ENCODE data around the gene CFAP57.

- TF ChIP-seq, protein P1, sequence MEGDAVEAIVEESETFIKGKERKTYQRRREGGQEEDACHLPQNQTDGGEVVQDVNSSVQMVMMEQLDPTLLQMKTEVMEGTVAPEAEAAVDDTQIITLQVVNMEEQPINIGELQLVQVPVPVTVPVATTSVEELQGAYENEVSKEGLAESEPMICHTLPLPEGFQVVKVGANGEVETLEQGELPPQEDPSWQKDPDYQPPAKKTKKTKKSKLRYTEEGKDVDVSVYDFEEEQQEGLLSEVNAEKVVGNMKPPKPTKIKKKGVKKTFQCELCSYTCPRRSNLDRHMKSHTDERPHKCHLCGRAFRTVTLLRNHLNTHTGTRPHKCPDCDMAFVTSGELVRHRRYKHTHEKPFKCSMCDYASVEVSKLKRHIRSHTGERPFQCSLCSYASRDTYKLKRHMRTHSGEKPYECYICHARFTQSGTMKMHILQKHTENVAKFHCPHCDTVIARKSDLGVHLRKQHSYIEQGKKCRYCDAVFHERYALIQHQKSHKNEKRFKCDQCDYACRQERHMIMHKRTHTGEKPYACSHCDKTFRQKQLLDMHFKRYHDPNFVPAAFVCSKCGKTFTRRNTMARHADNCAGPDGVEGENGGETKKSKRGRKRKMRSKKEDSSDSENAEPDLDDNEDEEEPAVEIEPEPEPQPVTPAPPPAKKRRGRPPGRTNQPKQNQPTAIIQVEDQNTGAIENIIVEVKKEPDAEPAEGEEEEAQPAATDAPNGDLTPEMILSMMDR (IDR thresholded peaks at IDR 0.05) = no peak
- TF ChIP-seq EP300 (IDR thresholded peaks at IDR 0.05) = no peak
These were observed 42.7 kb upstream of the CFAP57 start for GRCh38 chr1:43129426-43129825.

Data from ovary (tissue), 3 donors.